Measurements from ENCODE around the gene TAF1B.

DNA sequence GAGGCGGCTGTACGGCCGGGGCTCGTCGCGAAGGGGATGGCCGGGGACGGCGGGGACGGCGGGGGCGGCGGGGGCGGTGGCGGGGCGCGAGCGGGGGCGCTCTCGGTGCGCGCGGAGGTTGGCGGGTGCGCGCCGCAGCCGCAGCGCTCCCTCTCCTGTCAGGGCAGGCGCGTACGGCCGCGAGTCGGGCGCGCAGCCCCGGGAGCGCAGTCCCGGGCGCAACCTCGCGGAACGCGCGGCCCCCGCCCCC is 107.9 kb downstream of the TAF1B start:
- TF ChIP-seq, protein P1, sequence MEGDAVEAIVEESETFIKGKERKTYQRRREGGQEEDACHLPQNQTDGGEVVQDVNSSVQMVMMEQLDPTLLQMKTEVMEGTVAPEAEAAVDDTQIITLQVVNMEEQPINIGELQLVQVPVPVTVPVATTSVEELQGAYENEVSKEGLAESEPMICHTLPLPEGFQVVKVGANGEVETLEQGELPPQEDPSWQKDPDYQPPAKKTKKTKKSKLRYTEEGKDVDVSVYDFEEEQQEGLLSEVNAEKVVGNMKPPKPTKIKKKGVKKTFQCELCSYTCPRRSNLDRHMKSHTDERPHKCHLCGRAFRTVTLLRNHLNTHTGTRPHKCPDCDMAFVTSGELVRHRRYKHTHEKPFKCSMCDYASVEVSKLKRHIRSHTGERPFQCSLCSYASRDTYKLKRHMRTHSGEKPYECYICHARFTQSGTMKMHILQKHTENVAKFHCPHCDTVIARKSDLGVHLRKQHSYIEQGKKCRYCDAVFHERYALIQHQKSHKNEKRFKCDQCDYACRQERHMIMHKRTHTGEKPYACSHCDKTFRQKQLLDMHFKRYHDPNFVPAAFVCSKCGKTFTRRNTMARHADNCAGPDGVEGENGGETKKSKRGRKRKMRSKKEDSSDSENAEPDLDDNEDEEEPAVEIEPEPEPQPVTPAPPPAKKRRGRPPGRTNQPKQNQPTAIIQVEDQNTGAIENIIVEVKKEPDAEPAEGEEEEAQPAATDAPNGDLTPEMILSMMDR (conservative IDR thresholded peaks at IDR 0.05; ENCODE audit: low read depth, low read length), result no peak
- TF ChIP-seq EZH2 (IDR thresholded peaks at IDR 0.05; ENCODE audit: borderline replicate concordance, low read depth, low read length, poor library complexity, severe bottlenecking), result no peak
